WTC11 (cell line): ENCODE data around the gene CAB39L.

Experiments used
- CREB1 ChIP-seq: sonication (generic); formaldehyde crosslinking; IDR thresholded peaks from 2 replicates; pipeline ENCODE4 v1.8.0; 2023; ENCODE audit warnings: mild to moderate bottlenecking, missing genetic modification reagents
- GABPB1 ChIP-seq: sonication (generic); formaldehyde crosslinking; IDR thresholded peaks from 2 replicates; pipeline ENCODE4 v1.8.1; 2023; ENCODE audit warnings: mild to moderate bottlenecking, missing genetic modification reagents
- JUN ChIP-seq: sonication (generic); formaldehyde crosslinking; IDR thresholded peaks from 2 replicates; pipeline ENCODE4 v1.8.0; 2023; ENCODE audit warnings: mild to moderate bottlenecking, missing genetic modification reagents
- NFE2L1 ChIP-seq: sonication (generic); formaldehyde crosslinking; IDR thresholded peaks from 2 replicates; pipeline ENCODE4 v1.8.1; 2023; ENCODE audit warnings: missing genetic modification reagents
- RELA ChIP-seq: sonication (generic); formaldehyde crosslinking; IDR thresholded peaks from 2 replicates; pipeline ENCODE4 v1.8.1; 2022; ENCODE audit warnings: missing genetic modification reagents, mild to moderate bottlenecking, borderline replicate concordance
- ZNF416 ChIP-seq: fragments of 250-450 bp; sonication (Bioruptor Pico); IDR thresholded peaks from 2 replicates; pipeline ENCODE4 v1.9.0; 2021; ENCODE audit warnings: mild to moderate bottlenecking, inconsistent platforms
- TF ChIP-seq, protein P1 (sequence below): fragments of 200-600 bp; IDR thresholded peaks from 2 replicates; pipeline ENCODE4 v1.8.0; 2022; ENCODE audit warnings: antibody characterized with exemption
- TF ChIP-seq, protein P2 (sequence below): sonication (generic); formaldehyde crosslinking; IDR thresholded peaks from 2 replicates; pipeline ENCODE4 v1.8.1; 2023; ENCODE audit warnings: mild to moderate bottlenecking, missing genetic modification reagents
- TF ChIP-seq, protein P3 (sequence below): sonication (generic); formaldehyde crosslinking; conservative IDR thresholded peaks from 2 replicates; pipeline ENCODE4 v1.8.1; 2023; ENCODE audit warnings: mild to moderate bottlenecking, low read depth, missing genetic modification reagents, moderate library complexity
- TF ChIP-seq, protein P4 (sequence below): fragments of 250-450 bp; sonication (Bioruptor Pico); IDR thresholded peaks from 2 replicates; pipeline ENCODE4 v1.9.0; 2021; ENCODE audit warnings: moderate library complexity, mild to moderate bottlenecking, inconsistent platforms, borderline replicate concordance
- TF ChIP-seq, protein P5 (sequence below): sonication (generic); formaldehyde crosslinking; IDR thresholded peaks from 2 replicates; pipeline ENCODE4 v1.8.0; 2023; ENCODE audit warnings: mild to moderate bottlenecking, missing genetic modification reagents

DNA sequence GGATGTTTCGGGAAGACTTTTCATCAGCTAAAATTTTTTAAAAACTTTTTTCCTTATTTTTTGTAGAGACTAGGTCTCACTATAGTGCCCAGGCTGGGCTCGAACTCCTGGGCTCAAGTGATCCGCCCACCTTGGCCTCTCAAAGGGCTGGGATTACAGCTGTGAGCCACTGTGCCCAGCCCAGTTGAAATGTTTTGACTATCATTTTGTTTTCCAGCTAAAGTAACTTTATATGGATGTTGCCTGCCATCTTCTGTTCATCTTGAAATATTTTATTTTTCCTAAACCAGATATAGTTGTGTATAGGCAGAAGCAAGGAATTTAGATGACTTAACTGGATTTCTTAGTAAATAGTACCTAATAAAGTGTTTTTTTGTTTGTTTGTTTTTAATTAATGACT lies 7.0 kb downstream of the CAB39L start:
- TF ChIP-seq RELA (CRISPR knock-in tag): no peak
- TF ChIP-seq, protein P1, sequence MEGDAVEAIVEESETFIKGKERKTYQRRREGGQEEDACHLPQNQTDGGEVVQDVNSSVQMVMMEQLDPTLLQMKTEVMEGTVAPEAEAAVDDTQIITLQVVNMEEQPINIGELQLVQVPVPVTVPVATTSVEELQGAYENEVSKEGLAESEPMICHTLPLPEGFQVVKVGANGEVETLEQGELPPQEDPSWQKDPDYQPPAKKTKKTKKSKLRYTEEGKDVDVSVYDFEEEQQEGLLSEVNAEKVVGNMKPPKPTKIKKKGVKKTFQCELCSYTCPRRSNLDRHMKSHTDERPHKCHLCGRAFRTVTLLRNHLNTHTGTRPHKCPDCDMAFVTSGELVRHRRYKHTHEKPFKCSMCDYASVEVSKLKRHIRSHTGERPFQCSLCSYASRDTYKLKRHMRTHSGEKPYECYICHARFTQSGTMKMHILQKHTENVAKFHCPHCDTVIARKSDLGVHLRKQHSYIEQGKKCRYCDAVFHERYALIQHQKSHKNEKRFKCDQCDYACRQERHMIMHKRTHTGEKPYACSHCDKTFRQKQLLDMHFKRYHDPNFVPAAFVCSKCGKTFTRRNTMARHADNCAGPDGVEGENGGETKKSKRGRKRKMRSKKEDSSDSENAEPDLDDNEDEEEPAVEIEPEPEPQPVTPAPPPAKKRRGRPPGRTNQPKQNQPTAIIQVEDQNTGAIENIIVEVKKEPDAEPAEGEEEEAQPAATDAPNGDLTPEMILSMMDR: no peak
- TF ChIP-seq, protein P2, sequence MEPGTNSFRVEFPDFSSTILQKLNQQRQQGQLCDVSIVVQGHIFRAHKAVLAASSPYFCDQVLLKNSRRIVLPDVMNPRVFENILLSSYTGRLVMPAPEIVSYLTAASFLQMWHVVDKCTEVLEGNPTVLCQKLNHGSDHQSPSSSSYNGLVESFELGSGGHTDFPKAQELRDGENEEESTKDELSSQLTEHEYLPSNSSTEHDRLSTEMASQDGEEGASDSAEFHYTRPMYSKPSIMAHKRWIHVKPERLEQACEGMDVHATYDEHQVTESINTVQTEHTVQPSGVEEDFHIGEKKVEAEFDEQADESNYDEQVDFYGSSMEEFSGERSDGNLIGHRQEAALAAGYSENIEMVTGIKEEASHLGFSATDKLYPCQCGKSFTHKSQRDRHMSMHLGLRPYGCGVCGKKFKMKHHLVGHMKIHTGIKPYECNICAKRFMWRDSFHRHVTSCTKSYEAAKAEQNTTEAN: no peak
- no peak for TF ChIP-seq GABPB1 (CRISPR knock-in tag)
- TF ChIP-seq, protein P3, sequence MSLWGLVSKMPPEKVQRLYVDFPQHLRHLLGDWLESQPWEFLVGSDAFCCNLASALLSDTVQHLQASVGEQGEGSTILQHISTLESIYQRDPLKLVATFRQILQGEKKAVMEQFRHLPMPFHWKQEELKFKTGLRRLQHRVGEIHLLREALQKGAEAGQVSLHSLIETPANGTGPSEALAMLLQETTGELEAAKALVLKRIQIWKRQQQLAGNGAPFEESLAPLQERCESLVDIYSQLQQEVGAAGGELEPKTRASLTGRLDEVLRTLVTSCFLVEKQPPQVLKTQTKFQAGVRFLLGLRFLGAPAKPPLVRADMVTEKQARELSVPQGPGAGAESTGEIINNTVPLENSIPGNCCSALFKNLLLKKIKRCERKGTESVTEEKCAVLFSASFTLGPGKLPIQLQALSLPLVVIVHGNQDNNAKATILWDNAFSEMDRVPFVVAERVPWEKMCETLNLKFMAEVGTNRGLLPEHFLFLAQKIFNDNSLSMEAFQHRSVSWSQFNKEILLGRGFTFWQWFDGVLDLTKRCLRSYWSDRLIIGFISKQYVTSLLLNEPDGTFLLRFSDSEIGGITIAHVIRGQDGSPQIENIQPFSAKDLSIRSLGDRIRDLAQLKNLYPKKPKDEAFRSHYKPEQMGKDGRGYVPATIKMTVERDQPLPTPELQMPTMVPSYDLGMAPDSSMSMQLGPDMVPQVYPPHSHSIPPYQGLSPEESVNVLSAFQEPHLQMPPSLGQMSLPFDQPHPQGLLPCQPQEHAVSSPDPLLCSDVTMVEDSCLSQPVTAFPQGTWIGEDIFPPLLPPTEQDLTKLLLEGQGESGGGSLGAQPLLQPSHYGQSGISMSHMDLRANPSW: no peak
- TF ChIP-seq ZNF416 (CRISPR knock-in tag): no peak
- no peak for TF ChIP-seq NFE2L1
- TF ChIP-seq, protein P4, sequence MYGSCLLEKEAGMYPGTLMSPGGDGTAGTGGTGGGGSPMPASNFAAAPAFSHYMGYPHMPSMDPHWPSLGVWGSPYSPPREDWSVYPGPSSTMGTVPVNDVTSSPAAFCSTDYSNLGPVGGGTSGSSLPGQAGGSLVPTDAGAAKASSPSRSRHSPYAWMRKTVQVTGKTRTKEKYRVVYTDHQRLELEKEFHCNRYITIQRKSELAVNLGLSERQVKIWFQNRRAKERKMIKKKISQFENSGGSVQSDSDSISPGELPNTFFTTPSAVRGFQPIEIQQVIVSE (CRISPR knock-in tag): no peak
- no peak for TF ChIP-seq CREB1 (CRISPR knock-in tag)
- TF ChIP-seq, protein P5, sequence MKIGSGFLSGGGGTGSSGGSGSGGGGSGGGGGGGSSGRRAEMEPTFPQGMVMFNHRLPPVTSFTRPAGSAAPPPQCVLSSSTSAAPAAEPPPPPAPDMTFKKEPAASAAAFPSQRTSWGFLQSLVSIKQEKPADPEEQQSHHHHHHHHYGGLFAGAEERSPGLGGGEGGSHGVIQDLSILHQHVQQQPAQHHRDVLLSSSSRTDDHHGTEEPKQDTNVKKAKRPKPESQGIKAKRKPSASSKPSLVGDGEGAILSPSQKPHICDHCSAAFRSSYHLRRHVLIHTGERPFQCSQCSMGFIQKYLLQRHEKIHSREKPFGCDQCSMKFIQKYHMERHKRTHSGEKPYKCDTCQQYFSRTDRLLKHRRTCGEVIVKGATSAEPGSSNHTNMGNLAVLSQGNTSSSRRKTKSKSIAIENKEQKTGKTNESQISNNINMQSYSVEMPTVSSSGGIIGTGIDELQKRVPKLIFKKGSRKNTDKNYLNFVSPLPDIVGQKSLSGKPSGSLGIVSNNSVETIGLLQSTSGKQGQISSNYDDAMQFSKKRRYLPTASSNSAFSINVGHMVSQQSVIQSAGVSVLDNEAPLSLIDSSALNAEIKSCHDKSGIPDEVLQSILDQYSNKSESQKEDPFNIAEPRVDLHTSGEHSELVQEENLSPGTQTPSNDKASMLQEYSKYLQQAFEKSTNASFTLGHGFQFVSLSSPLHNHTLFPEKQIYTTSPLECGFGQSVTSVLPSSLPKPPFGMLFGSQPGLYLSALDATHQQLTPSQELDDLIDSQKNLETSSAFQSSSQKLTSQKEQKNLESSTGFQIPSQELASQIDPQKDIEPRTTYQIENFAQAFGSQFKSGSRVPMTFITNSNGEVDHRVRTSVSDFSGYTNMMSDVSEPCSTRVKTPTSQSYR (CRISPR knock-in tag): no peak
- TF ChIP-seq JUN: no peak
